Progenitor cell of endocrine pancreas (in vitro differentiated cells): ENCODE results near the gene ELOF1. TPM values are rescaled to one million over a fixed set of nuclear protein-coding genes. Genes with fewer than 3 reads are reported as not detected.

Experiments
- DNase-seq: peaks from one replicate; pipeline ENCODE4 v3.0.0; 2021; ENCODE audit warnings: low spot score; ENCODE audit not compliant: unreplicated experiment
- H3K27ac Mint-ChIP-seq: 2 replicates; pipeline ENCODE4 v1.8.0; 2021; ENCODE audit warnings: mild to moderate bottlenecking, moderate library complexity, mixed read lengths
- H3K27me3 Mint-ChIP-seq: 2 replicates; pipeline ENCODE4 v1.8.0; 2021; ENCODE audit warnings: mixed read lengths
- H3K36me3 Mint-ChIP-seq: 2 replicates; pipeline ENCODE4 v1.8.0; 2022; ENCODE audit warnings: mixed read lengths; ENCODE audit not compliant: insufficient read depth
- H3K4me1 Mint-ChIP-seq: 2 replicates; pipeline ENCODE4 v1.8.0; 2021; ENCODE audit warnings: low read depth, mixed read lengths
- H3K4me3 Mint-ChIP-seq: 2 replicates; pipeline ENCODE4 v1.8.0; 2021; ENCODE audit warnings: low read depth, mild to moderate bottlenecking, moderate library complexity, mixed read lengths
- H3K9me3 Mint-ChIP-seq: 2 replicates; pipeline ENCODE4 v1.8.0; 2021; ENCODE audit warnings: low read depth, mixed read lengths
- CTCF ChIP-seq: fragments of 200-600 bp; sonication (generic); IDR thresholded peaks from one replicate; pipeline ENCODE4 v1.5.0; 2021; ENCODE audit warnings: antibody characterized with exemption, mild to moderate bottlenecking; ENCODE audit not compliant: unreplicated experiment
- total RNA-seq: library from RNA; stranded (reverse); gene quantifications from 2 replicates; pipeline ENCODE4 v1.2.1, GENCODE V29; 2021

Gene ELOF1
- total RNA-seq, 1 donor from 2014 or later, result 56.5 TPM

DNA sequence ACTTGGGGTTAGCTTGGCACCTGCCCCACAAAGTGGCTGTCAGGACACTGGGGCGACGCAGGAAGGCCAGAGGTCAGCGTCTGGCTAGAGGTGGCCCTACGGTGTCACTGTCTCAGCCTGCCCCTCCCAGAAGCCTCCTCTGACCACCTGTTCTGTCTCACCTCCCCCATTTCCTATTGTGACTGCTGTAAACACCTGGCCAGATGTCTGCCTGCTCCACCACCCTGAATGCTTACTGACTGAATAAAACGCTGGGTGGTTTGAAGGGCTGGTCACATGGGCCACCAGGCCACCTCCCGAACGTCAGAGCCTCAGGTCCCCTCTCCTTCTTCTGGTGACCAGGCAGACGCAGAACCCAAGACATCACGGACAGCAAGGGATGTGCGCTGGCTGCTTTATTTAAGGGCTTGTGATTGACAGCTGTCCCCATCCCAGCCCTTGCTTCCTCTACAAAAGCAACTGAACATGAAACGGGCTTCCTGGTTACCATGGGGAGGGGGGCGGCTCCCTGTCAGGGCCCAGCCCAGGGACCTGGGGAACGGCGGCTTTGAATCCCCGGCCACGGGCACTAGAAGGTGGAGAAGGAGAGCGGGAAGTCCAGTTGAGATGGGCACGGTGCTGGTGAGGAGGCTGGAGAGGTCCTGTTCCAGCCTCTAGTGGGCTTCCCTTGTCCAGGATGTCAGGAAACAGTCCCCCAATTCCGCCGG, 6.2 kb downstream of the ELOF1 start:
- H3K4me1 Mint-ChIP-seq, result peaks cover 1% of the 10 kb centered on the region
- no peaks in the 10 kb centered on the region for H3K27me3 Mint-ChIP-seq
- no peak overlapping the region for H3K27ac Mint-ChIP-seq
- H3K9me3 Mint-ChIP-seq, result no peaks in the 10 kb centered on the region
- no peak for TF ChIP-seq CTCF
- peaks cover 5% of the 10 kb centered on the region for H3K36me3 Mint-ChIP-seq
- no peak overlapping the region for H3K4me3 Mint-ChIP-seq
- no peak for DNase-seq

DNA sequence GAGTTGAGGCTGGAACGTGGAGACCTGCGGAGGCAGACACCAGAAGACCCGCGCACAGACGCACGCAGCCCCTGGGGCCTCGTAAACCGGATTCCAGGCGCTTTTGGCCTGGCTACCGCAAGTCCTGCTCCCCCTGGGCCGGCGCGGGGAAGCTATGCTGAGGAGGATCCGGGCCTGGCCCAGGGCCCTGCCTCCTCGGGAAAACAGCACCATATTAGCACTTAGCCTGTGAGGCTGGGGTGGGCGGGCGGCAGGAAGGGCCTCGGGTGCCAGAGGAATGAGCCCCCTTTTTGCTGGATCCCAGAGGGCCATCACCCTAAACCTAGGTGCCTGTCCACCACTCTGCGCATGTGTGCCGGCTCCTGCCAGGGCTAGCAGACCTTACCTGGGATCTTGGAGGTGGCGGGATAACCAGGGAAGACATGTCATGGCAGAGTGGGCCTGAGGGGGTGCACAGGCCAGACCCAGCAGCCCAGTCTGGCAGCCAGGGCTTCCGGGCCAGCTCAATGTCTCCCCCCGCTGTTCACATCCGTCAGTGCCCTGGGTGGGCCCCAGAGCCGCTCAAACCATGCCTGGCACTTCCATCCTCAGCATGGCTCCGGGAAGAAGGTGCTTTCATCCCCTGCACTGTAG, 7.3 kb downstream of the ELOF1 start:
- Mint-ChIP-seq H3K4me3 (no peak overlapping the region), H3K36me3 (peaks cover 5% of the 10 kb centered on the region), H3K4me1 (no peaks in the 10 kb centered on the region), H3K27me3 (no peaks in the 10 kb centered on the region), H3K27ac (no peak overlapping the region), H3K9me3 (no peaks in the 10 kb centered on the region)
- DNase-seq, result no peak
- TF ChIP-seq CTCF, result peak; percentile 33

DNA sequence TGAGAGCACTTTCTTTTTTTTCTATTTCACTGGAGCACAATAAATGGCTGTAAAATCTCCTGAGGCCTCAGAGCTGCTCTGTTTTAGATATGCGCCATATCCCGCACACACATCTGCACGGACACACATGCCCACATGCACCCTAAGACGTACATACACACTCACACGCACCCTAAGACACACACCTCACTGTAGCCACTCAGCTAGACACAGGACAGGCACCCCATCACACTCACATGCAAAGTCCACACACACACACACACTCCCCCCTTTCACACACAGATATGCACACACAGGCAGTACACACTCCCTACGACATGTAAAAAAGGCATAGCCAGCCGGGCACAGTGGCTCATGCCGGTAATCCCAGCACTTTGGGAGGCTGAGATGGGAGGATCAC, 8.8 kb downstream of the ELOF1 start:
- H3K27ac Mint-ChIP-seq, result peak overlapping the region; percentile 78
- no peaks in the 10 kb centered on the region for H3K9me3 Mint-ChIP-seq
- no peaks in the 10 kb centered on the region for H3K36me3 Mint-ChIP-seq
- TF ChIP-seq CTCF, result no peak
- DNase-seq, result no peak
- no peaks in the 10 kb centered on the region for H3K4me1 Mint-ChIP-seq
- no peaks in the 10 kb centered on the region for H3K27me3 Mint-ChIP-seq
- H3K4me3 Mint-ChIP-seq, result no peak overlapping the region

GRCh38 chr19:11549386-11549953, 9.6 kb downstream of the ELOF1 start:
- Mint-ChIP-seq H3K9me3 (no peaks in the 10 kb centered on the region), H3K27me3 (no peaks in the 10 kb centered on the region), H3K4me1 (no peaks in the 10 kb centered on the region)

More at GRCh38 chr19:11549386-11549953, 9.6 kb downstream of the ELOF1 start:
- H3K36me3 Mint-ChIP-seq, result no peaks in the 10 kb centered on the region
- no peak for DNase-seq
- TF ChIP-seq CTCF, result no peak
- no peak overlapping the region for H3K27ac Mint-ChIP-seq
- no peak overlapping the region for H3K4me3 Mint-ChIP-seq
